ENCODE measurements around the gene HS3ST3B1. TPM values are rescaled to one million over a fixed set of nuclear protein-coding genes. Genes with fewer than 3 reads are reported as not detected.

HS3ST3B1 gene
- total RNA-seq, 1 experiment from 2014 or later: 22.3 TPM

DNA sequence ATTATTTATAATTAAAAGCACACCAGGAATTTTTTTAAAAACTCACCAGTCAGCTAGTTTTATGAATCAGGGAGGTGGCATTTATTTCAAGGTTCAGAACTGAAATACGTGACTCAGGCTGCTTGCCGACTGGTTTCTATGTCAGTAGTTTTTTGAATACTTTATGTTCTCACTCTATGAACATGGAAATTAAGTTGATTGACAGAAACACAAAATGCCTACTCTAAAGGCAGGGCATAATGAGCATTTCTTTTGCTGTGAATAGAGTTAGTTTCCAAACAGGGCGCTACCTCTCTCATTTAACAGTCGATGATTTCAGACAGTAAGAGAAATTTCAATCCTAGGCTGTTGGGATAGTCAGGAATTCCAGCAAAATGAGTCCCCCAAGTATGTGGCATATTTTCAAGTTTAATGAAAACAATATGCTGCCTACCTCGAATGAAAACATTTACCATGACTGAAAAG, 6.7 kb downstream of the HS3ST3B1 start (continued):
- TF ChIP-seq ZMAT4 (CRISPR knock-in tag; IDR thresholded peaks at IDR 0.05) (no peak), PRRX2 (CRISPR knock-in tag; IDR thresholded peaks at IDR 0.05) (no peak)

GRCh38 chr17:14308636-14308964, 7.7 kb downstream of the HS3ST3B1 start:
- DNase-seq (ENCODE audit: low spot score): no peak
- TF ChIP-seq USF2 (CRISPR knock-in tag; IDR thresholded peaks at IDR 0.05): no peak
- TF ChIP-seq GTF2I (CRISPR knock-in tag; conservative IDR thresholded peaks at IDR 0.05): no peak
- no peak for TF ChIP-seq NFYB (CRISPR knock-in tag; conservative IDR thresholded peaks at IDR 0.05; ENCODE audit: low read depth)
- no peak for TF ChIP-seq ERG (CRISPR knock-in tag; IDR thresholded peaks at IDR 0.05)
- no peak for TF ChIP-seq ZNF219 (CRISPR knock-in tag; IDR thresholded peaks at IDR 0.05; ENCODE audit: borderline replicate concordance)
- no peak for TF ChIP-seq ESRRA (CRISPR knock-in tag; IDR thresholded peaks at IDR 0.05; ENCODE audit: borderline replicate concordance)
- TF ChIP-seq, protein P1, sequence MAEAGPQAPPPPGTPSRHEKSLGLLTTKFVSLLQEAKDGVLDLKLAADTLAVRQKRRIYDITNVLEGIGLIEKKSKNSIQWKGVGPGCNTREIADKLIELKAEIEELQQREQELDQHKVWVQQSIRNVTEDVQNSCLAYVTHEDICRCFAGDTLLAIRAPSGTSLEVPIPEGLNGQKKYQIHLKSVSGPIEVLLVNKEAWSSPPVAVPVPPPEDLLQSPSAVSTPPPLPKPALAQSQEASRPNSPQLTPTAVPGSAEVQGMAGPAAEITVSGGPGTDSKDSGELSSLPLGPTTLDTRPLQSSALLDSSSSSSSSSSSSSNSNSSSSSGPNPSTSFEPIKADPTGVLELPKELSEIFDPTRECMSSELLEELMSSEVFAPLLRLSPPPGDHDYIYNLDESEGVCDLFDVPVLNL (CRISPR knock-in tag; IDR thresholded peaks at IDR 0.05; ENCODE audit: borderline replicate concordance, low read depth): no peak
- H3K27ac Mint-ChIP-seq: peak overlapping the region; percentile 92
- peaks cover 78% of the 10 kb centered on the region for H3K4me1 Mint-ChIP-seq
- ChIA-PET POLR2A (interaction anchor here (0.8 to 2.6 kb wide), 4 partner anchors 8 to 62 kb away, joined by 3 to 27 read pairs (median 5); partner anchors contain the start of gene HS3ST3B1), CTCF (interaction anchor here (1.0 to 2.6 kb wide), 6 partner anchors 7 to 847 kb away, joined by 3 to 20 read pairs (median 4); partner anchors contain the start of gene HS3ST3B1)
- no peak for ATAC-seq
- H3K36me3 Mint-ChIP-seq: peaks cover 4% of the 10 kb centered on the region; the same call in 1 of the 2 replicates
- no peaks in the 10 kb centered on the region for H3K9me3 Mint-ChIP-seq
- peak overlapping the region; percentile 74 for H3K4me3 Mint-ChIP-seq
- peaks cover 24% of the 10 kb centered on the region for H3K27me3 Mint-ChIP-seq (ENCODE audit: low read depth)

DNA sequence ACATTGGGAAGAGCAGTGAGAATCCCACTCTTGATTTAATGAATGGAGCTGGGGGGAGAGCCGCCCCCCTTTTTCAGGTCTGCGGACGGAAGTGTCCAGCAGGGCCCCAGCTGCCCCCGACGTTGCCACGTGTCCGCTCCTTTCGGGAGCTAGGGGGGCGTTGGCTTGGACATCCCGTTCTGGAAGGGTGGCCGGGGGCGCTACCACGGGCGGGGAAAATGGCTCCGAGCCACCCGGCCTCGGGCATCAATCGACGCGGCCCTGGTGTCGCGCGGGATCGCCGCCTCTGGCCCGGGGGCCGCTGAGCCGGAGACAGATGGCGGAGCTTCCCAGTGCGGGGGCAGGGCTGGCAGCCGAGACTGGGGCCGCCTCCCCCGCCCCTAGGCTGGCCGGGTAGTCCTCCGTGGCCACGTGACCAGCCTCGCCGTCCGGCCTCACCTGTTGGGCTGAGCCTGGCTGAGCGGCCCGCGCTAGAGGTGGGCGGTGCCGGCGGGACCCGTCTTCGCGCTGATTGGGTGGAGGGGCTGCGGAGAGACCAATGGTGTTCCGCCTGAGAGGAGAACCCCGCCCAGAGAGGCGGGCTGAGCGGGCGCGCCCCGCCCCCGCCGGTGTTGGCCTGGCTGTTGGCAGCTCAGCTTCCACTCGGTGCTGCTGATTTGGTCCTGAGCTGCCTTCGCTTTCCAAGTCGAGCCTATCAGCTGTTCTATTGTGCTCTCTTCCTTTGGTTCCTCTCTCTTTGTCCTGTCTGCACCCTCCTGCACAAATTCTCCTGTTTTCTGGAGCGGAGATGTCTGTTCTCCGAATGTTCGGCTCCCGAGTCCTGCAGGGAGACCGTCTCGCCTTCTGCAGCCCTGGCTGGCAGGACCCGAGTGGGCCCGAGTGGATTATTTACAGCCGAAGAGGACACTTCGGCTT, 8.3 kb downstream of the HS3ST3B1 start:
- peaks cover 4% of the 10 kb centered on the region; the same call in 1 of the 2 replicates for H3K36me3 Mint-ChIP-seq
- peak; percentile 97 for ATAC-seq
- H3K4me1 Mint-ChIP-seq: peaks cover 76% of the 10 kb centered on the region
- ChIA-PET POLR2A (interaction anchor here (0.6 to 2.6 kb wide), 7 partner anchors 9 to 470 kb away, joined by 3 to 27 read pairs (median 4); partner anchors contain the start of gene HS3ST3B1), CTCF (interaction anchor here (1.0 to 2.6 kb wide), 6 partner anchors 8 to 847 kb away, joined by 3 to 20 read pairs (median 4); partner anchors contain the start of gene HS3ST3B1)
- DNase-seq (ENCODE audit: low spot score): peak; percentile 99
- H3K27me3 Mint-ChIP-seq (ENCODE audit: low read depth): peaks cover 19% of the 10 kb centered on the region
- peak overlapping the region; percentile 84 for H3K4me3 Mint-ChIP-seq
- H3K27ac Mint-ChIP-seq: peak overlapping the region; percentile 96
- no peaks in the 10 kb centered on the region for H3K9me3 Mint-ChIP-seq
- TF ChIP-seq IRF2 (CRISPR knock-in tag; IDR thresholded peaks at IDR 0.05; ENCODE audit: borderline replicate concordance, low read depth): no peak
- no peak for TF ChIP-seq EMX1 (CRISPR knock-in tag; IDR thresholded peaks at IDR 0.05)
- TF ChIP-seq ZNF263 (CRISPR knock-in tag; IDR thresholded peaks at IDR 0.05; ENCODE audit: low read depth): no peak
- no peak for TF ChIP-seq SMAD4 (CRISPR knock-in tag; IDR thresholded peaks at IDR 0.05)
- no peak for TF ChIP-seq CDX4 (CRISPR knock-in tag; IDR thresholded peaks at IDR 0.05; ENCODE audit: borderline replicate concordance)
- no peak for TF ChIP-seq FOXJ3 (CRISPR knock-in tag; IDR thresholded peaks at IDR 0.05; ENCODE audit: borderline replicate concordance)
- TF ChIP-seq AR (CRISPR knock-in tag; IDR thresholded peaks at IDR 0.05): no peak
- TF ChIP-seq, protein P2, sequence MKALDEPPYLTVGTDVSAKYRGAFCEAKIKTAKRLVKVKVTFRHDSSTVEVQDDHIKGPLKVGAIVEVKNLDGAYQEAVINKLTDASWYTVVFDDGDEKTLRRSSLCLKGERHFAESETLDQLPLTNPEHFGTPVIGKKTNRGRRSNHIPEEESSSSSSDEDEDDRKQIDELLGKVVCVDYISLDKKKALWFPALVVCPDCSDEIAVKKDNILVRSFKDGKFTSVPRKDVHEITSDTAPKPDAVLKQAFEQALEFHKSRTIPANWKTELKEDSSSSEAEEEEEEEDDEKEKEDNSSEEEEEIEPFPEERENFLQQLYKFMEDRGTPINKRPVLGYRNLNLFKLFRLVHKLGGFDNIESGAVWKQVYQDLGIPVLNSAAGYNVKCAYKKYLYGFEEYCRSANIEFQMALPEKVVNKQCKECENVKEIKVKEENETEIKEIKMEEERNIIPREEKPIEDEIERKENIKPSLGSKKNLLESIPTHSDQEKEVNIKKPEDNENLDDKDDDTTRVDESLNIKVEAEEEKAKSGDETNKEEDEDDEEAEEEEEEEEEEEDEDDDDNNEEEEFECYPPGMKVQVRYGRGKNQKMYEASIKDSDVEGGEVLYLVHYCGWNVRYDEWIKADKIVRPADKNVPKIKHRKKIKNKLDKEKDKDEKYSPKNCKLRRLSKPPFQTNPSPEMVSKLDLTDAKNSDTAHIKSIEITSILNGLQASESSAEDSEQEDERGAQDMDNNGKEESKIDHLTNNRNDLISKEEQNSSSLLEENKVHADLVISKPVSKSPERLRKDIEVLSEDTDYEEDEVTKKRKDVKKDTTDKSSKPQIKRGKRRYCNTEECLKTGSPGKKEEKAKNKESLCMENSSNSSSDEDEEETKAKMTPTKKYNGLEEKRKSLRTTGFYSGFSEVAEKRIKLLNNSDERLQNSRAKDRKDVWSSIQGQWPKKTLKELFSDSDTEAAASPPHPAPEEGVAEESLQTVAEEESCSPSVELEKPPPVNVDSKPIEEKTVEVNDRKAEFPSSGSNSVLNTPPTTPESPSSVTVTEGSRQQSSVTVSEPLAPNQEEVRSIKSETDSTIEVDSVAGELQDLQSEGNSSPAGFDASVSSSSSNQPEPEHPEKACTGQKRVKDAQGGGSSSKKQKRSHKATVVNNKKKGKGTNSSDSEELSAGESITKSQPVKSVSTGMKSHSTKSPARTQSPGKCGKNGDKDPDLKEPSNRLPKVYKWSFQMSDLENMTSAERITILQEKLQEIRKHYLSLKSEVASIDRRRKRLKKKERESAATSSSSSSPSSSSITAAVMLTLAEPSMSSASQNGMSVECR (CRISPR knock-in tag; IDR thresholded peaks at IDR 0.05; ENCODE audit: borderline replicate concordance): 0 out of 2 replicates have a peak, but pooled peaks have one; percentile 43
- no peak for TF ChIP-seq ZNF423 (CRISPR knock-in tag; IDR thresholded peaks at IDR 0.05)
- no peak; the same call in 1 of the 2 replicates for TF ChIP-seq ZNF232 (CRISPR knock-in tag; IDR thresholded peaks at IDR 0.05)

Measured in WTC11 (cell line).